Astrocyte (in vitro differentiated cells and primary cell): Measurements from ENCODE around the gene KLK13. TPM values are rescaled to one million over a fixed set of nuclear protein-coding genes. Genes with fewer than 3 reads are reported as not detected.

ENCODE experiments used
- DNase-seq: peaks from one replicate; pipeline ENCODE4 v3.0.0-alpha.2; 2010; ENCODE audit warnings: low read depth
- FAIRE-seq: peaks from 2 replicates; lab custom pipeline; 2011; peaks lifted over from hg19 to GRCh38; lab: Jason Lieb, UNC
- H2AFZ ChIP-seq: 2 replicates; pipeline ENCODE4 v1.6.0; 2012; ENCODE audit warnings: low read depth, low read length, inconsistent platforms
- H3K27ac ChIP-seq: 2 replicates; pipeline ENCODE4 v1.5.1; 2011; ENCODE audit warnings: low read depth, low read length, inconsistent platforms
- H3K27me3 ChIP-seq: 2 replicates; pipeline ENCODE4 v1.6.0; 2011; ENCODE audit warnings: low read length, inconsistent platforms; ENCODE audit not compliant: insufficient read depth
- H3K36me3 ChIP-seq: 2 replicates; pipeline ENCODE4 v1.5.1; 2011; ENCODE audit warnings: low read length, inconsistent platforms; ENCODE audit not compliant: insufficient read depth
- H3K4me1 ChIP-seq: 2 replicates; pipeline ENCODE4 v1.5.1; 2011; ENCODE audit warnings: low read length, inconsistent platforms; ENCODE audit not compliant: insufficient read depth
- H3K4me2 ChIP-seq: 2 replicates; pipeline ENCODE4 v1.6.0; 2012; ENCODE audit warnings: low read length, inconsistent platforms
- H3K4me3 ChIP-seq: 2 replicates; pipeline ENCODE4 v1.5.1; 2011; ENCODE audit warnings: low read depth, mild to moderate bottlenecking, low read length, inconsistent platforms; ENCODE audit not compliant: insufficient read depth
- H3K79me2 ChIP-seq: 2 replicates; pipeline ENCODE4 v1.6.0; 2012; ENCODE audit warnings: mild to moderate bottlenecking, low read length, inconsistent platforms; ENCODE audit not compliant: insufficient read depth
- H3K9ac ChIP-seq: 2 replicates; pipeline ENCODE4 v1.6.0; 2012; ENCODE audit warnings: mild to moderate bottlenecking, low read length, inconsistent platforms
- H3K9me3 ChIP-seq: 2 replicates; pipeline ENCODE4 v1.5.1; 2012; ENCODE audit warnings: low read depth, mild to moderate bottlenecking, low read length, inconsistent platforms; ENCODE audit not compliant: insufficient read depth
- H4K20me1 ChIP-seq: 2 replicates; pipeline ENCODE4 v1.6.0; 2012; ENCODE audit warnings: low read length, inconsistent platforms; ENCODE audit not compliant: insufficient read depth
- H3K27ac Mint-ChIP-seq: one replicate; pipeline ENCODE4 v1.8.0; 2021; ENCODE audit warnings: mild to moderate bottlenecking, mixed read lengths; ENCODE audit not compliant: unreplicated experiment
- H3K27me3 Mint-ChIP-seq: one replicate; pipeline ENCODE4 v1.8.0; 2021; ENCODE audit warnings: low read depth, mixed read lengths; ENCODE audit not compliant: unreplicated experiment
- H3K36me3 Mint-ChIP-seq: one replicate; pipeline ENCODE4 v1.8.0; 2021; ENCODE audit warnings: low read depth, mixed read lengths; ENCODE audit not compliant: unreplicated experiment
- H3K4me1 Mint-ChIP-seq: one replicate; pipeline ENCODE4 v1.8.0; 2021; ENCODE audit warnings: low read depth, mixed read lengths; ENCODE audit not compliant: unreplicated experiment
- H3K4me3 Mint-ChIP-seq: one replicate; pipeline ENCODE4 v1.8.0; 2021; ENCODE audit warnings: mild to moderate bottlenecking, moderate library complexity, mixed read lengths; ENCODE audit not compliant: unreplicated experiment
- H3K9me3 Mint-ChIP-seq: one replicate; pipeline ENCODE4 v1.8.0; 2021; ENCODE audit warnings: mild to moderate bottlenecking, mixed read lengths; ENCODE audit not compliant: unreplicated experiment
- EZH2 ChIP-seq: IDR thresholded peaks from 2 replicates; pipeline ENCODE4 v1.6.1; 2012; ENCODE audit warnings: mild to moderate bottlenecking, low read length, inconsistent platforms; ENCODE audit not compliant: insufficient read depth
- total RNA-seq: library from RNA; stranded (reverse); gene quantifications from 2 replicates; pipeline ENCODE4 v1.2.1, GENCODE V29; 2021
- TF ChIP-seq, protein P1 (sequence below): IDR thresholded peaks from 2 replicates; pipeline ENCODE4 v1.5.1; 2011; ENCODE audit warnings: low read depth, mild to moderate bottlenecking, inconsistent platforms, low read length, moderate library complexity; ENCODE audit not compliant: insufficient read depth

Gene KLK13
- total RNA-seq, 1 donor from 2014 or later: 0.32 TPM

DNA sequence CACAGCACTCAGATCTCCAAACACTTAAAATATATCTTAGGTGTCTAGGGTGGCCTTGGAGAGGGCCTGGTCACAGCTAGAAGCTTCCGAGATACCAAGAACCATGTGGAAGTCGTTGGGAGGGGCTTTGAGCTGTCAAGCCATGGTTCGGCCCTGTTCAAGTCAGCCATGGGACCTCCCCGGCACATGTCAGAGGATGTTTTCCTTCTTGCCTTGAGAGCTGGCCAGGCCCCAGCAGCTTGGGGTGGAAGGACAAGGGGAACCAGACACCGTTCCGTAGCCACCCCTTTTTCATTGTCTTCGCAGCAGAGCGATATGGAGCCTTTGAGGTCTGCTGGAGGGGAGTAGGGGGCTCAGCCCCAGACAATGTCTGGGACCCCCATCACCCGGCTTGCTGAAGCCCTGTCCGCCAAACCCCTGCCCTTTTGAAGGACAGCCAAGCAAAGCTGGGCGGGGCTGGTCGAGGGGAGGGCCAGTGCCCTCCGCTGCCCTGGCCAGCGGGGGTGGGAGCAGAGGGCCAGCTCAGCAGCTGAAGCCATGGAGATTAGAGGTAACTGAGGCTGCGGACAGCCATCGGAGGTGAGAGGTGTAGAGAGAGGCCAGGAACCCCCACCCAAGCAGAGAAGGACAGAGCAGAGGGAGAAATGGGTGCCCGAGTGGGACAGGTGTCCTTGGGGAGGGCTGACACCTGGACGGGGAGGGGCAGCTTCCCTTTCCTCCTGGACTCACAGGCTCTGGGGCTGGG is 38.9 kb downstream of the KLK13 start:
- no peak for FAIRE-seq
- Histone ChIP-seq H4K20me1 (no peaks in the 10 kb centered on the region), H3K4me1 (no peaks in the 10 kb centered on the region), H3K4me2 (no peak overlapping the region), H3K27ac (no peak overlapping the region), H3K79me2 (no peaks in the 10 kb centered on the region), H3K9ac (no peak overlapping the region), H3K36me3 (no peaks in the 10 kb centered on the region), H3K9me3 (no peaks in the 10 kb centered on the region), H3K4me3 (no peak overlapping the region), H3K27me3 (no peaks in the 10 kb centered on the region), H2AFZ (no peak overlapping the region)
- TF ChIP-seq, protein P1, sequence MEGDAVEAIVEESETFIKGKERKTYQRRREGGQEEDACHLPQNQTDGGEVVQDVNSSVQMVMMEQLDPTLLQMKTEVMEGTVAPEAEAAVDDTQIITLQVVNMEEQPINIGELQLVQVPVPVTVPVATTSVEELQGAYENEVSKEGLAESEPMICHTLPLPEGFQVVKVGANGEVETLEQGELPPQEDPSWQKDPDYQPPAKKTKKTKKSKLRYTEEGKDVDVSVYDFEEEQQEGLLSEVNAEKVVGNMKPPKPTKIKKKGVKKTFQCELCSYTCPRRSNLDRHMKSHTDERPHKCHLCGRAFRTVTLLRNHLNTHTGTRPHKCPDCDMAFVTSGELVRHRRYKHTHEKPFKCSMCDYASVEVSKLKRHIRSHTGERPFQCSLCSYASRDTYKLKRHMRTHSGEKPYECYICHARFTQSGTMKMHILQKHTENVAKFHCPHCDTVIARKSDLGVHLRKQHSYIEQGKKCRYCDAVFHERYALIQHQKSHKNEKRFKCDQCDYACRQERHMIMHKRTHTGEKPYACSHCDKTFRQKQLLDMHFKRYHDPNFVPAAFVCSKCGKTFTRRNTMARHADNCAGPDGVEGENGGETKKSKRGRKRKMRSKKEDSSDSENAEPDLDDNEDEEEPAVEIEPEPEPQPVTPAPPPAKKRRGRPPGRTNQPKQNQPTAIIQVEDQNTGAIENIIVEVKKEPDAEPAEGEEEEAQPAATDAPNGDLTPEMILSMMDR: no peak
- no peak for TF ChIP-seq EZH2
- no peak for DNase-seq
- Mint-ChIP-seq H3K4me1 (no peaks in the 10 kb centered on the region), H3K4me3 (no peak overlapping the region), H3K9me3 (peaks cover 2% of the 10 kb centered on the region), H3K27ac (no peak overlapping the region), H3K27me3 (peaks cover 55% of the 10 kb centered on the region), H3K36me3 (no peaks in the 10 kb centered on the region)

DNA sequence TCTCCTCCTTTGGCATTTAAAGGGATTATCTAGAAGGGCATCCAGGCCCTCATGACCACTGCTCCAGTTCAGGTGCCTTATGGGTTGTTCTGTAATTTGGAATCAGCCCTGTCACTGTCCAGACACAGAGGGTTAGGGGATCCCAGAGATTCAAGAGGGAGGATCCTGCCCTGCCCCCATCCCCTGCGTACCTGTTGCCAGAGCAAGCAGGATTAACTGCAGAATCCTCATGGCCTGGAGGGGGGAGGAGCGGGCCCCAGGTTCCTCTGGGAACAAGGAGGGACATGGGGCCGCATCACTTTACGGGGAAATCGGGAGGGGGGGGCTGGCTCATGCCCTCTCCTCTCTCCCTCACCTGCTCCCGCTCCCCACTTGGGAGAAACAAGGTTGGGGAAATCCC is 39.5 kb downstream of the KLK13 start:
- Mint-ChIP-seq H3K4me1 (no peaks in the 10 kb centered on the region), H3K27me3 (peaks cover 59% of the 10 kb centered on the region), H3K9me3 (no peaks in the 10 kb centered on the region), H3K27ac (no peak overlapping the region), H3K4me3 (no peak overlapping the region), H3K36me3 (no peaks in the 10 kb centered on the region)
- Histone ChIP-seq H3K79me2 (no peaks in the 10 kb centered on the region), H4K20me1 (no peaks in the 10 kb centered on the region), H3K36me3 (no peaks in the 10 kb centered on the region), H3K9me3 (no peaks in the 10 kb centered on the region), H3K4me2 (no peak overlapping the region), H3K27ac (no peak overlapping the region), H2AFZ (no peak overlapping the region), H3K4me1 (no peaks in the 10 kb centered on the region), H3K4me3 (no peak overlapping the region), H3K9ac (no peak overlapping the region), H3K27me3 (no peaks in the 10 kb centered on the region)
- DNase-seq: no peak
- TF ChIP-seq, protein P1: no peak
- no peak for TF ChIP-seq EZH2
- FAIRE-seq: no peak

DNA sequence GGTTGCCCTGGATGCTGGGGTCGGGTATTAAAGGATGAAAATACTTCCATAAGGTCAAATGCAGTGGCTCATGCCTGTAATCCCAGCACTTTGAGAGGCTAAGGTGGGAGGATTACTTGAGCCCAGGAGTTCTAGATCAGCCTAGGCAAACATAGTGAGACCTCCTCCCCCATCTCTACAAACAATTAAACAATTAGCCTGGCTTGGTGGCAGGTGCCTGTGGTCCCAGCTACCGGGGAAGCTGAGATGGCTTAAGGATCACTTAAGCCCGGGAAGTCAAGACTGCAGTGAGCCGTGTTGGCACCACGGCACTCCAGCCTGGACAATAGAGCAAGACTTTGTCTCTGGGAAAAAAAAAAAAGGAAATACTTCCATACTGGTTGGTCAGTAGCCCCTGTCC is 40.0 kb downstream of the KLK13 start:
- DNase-seq: no peak
- Histone ChIP-seq H3K36me3 (no peaks in the 10 kb centered on the region), H3K79me2 (no peaks in the 10 kb centered on the region), H3K9ac (no peak overlapping the region), H2AFZ (no peak overlapping the region), H4K20me1 (no peaks in the 10 kb centered on the region), H3K27ac (no peak overlapping the region), H3K4me3 (no peak overlapping the region), H3K27me3 (no peaks in the 10 kb centered on the region), H3K4me1 (no peaks in the 10 kb centered on the region), H3K9me3 (no peaks in the 10 kb centered on the region), H3K4me2 (no peak overlapping the region)
- H3K4me3 Mint-ChIP-seq: no peak overlapping the region
- TF ChIP-seq, protein P1: no peak
- no peak for TF ChIP-seq EZH2
- H3K27me3 Mint-ChIP-seq: peaks cover 60% of the 10 kb centered on the region
- H3K9me3 Mint-ChIP-seq: no peaks in the 10 kb centered on the region
- no peaks in the 10 kb centered on the region for H3K36me3 Mint-ChIP-seq
- no peaks in the 10 kb centered on the region for H3K4me1 Mint-ChIP-seq
- no peak for FAIRE-seq
- no peak overlapping the region for H3K27ac Mint-ChIP-seq
